Fibroblast of villous mesenchyme (primary cell): ENCODE data around the gene SMIM45.

ENCODE experiments used
- DNase-seq: peaks from one replicate; pipeline ENCODE4 v3.0.0-alpha.2; 2010; ENCODE audit warnings: low read depth
- H3K4me3 ChIP-seq: 2 replicates; pipeline ENCODE4 v1.5.1; 2011; ENCODE audit warnings: low read depth, mild to moderate bottlenecking, low read length
- CTCF ChIP-seq: IDR thresholded peaks from 2 replicates; pipeline ENCODE4 v1.5.1; 2012; ENCODE audit warnings: low read depth, mild to moderate bottlenecking, low read length; ENCODE audit not compliant: insufficient read depth

The SMIM45 gene

DNA sequence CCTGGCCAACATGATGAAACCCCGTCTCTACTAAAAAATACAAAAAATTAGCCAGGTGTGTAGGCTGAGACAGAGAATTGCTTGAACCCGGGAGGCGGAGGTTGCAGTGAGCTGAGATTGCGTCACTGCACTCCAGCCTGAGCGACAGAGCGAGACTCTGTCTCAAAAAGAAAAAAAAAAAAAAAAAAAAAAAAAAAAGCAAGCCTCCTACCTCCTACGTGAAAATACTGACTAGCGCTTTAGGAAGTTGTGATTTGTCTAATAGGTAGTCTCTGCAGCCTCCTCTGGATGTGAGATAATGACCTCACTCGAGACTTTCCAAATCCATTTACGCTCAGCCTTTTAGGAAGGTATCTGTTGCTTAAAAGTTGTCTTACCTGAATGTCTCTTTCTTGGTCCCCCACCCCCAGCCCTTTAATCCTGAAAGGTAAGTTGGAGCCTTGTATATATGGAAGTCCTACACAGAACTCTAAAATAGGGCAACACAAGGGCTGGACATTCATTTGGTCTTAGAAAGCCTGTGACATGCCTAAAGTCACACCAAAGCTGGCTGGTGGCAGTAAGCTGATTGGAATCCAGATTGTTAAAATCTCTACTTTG, 22.8 kb downstream of the SMIM45 start:
- DNase-seq, result no peak
- TF ChIP-seq CTCF, result no peak
- H3K4me3 ChIP-seq, result no peak overlapping the region

DNA sequence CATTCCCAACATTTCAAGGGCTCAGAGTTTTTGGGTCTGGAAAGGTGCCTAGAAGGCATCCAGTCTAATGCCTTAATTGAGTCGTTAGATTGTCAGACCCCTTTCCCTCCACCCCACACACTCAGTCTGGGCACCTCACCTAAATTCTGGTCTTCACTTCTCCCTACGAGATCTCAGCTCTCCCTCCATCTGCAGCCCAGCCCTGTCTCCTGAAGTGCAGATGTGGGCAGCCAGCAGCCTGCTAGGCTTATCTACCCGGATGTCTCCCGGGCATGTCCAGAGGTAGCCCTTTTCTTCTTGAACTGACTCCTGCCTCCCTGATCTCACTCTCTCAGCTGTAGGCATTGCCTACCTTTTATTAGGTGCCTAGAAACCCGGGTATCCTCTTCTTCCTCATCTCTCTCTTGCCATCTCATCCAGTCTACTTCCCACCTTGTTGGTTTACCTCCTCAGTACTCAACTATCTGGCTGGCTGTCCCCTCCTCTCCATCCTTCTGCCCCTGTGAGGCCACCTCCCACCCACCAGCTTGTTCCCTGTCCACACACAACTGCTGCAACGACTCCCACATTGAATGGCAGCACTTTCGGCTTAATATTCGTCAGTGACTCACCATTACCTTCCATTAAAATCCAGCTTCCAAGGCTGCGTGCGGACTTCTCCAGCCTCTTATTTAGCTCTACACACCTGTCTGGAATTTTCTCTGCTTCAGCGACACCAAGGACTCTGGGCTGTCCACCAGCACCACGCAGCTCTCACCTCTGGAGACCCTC, 23.5 kb downstream of the SMIM45 start:
- TF ChIP-seq CTCF, result no peak
- no peak for DNase-seq

GRCh38 chr22:41976070-41976901, 24.3 kb downstream of the SMIM45 start:
- no peak for DNase-seq
- H3K4me3 ChIP-seq, result peak overlapping the region; percentile 40
- TF ChIP-seq CTCF, result no peak

More for the DNA sequence above, 23.5 kb downstream of the SMIM45 start:
- H3K4me3 ChIP-seq, result no peak overlapping the region

DNA sequence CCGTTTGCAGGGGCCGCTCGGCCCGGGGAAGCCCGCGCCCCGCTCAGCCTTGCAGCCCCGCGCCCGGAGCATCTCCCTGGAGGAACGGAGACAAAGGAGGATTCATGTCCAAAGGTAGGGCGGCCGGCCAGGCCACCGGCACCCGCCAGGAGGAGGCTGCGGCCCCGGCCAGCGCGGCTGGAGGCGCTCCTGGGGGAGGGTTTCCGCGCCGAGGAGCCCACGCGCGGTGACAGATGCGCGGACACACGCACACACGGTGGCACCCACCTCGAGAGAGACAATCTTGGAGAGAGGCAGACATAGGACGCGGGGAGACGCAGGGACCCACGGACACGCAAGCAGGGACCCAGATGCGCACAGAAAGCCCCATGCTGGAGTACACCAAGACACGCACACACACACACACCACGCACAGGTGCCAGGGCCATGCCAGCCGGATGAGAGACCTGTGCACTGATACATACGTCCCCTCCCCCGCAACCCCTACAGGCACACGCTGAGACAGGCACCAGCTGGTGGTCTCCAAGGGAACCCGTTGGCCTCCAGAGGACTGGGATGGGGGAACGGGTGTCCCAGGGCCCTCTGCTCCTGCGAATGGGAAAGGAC, 25.1 kb downstream of the SMIM45 start:
- peak overlapping the region; percentile 23 for H3K4me3 ChIP-seq
- no peak for DNase-seq
- TF ChIP-seq CTCF, result no peak

GRCh38 chr22:41978732-41979131, 26.8 kb downstream of the SMIM45 start:
- no peak for TF ChIP-seq CTCF
- H3K4me3 ChIP-seq, result no peak overlapping the region
- DNase-seq, result no peak

DNA sequence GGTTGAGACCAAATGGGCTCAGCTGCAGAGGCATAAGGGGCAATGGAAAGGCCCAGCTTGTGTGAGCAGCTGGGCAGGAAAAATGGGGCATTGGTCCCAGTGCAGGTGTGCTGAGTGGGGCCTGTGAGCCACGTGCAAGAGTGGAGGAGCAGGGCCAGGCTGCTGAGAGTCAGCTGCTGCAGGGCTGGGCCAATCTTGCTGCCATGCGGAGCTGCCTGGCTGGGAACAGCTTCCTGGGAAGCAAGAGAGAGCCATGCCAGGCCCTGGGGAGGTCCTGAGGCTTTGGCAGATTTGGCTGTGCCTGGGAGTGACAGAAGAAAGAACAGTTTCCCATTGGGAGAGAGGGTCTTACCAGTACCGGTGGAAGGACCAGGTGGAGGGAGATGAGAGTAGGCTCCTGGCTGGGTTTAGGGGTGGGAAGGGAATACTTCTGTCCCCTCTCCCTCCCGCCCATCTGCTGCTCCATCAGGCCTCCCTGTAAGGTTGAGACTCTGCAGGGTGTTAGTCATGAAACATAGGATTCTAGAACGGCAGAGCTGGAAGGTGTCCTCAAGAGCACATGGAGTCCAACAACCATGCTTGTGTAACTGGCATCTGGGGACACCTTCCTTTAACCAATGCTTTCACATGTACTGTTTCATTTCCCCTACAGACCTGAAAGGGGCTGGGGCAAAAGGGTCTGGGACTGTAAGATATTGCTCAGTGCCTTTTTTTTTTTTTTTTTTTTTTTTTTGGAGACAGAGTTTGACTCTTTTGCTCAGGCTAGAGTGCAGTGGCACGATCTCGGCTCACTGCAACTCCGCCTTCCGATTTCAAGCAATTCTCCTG, 27.7 kb downstream of the SMIM45 start:
- no peak for DNase-seq
- H3K4me3 ChIP-seq, result no peak overlapping the region
- no peak for TF ChIP-seq CTCF
